ENCODE data around the gene TEX48. TPM values are rescaled to one million over a fixed set of nuclear protein-coding genes. Genes with fewer than 3 reads are reported as not detected.

TEX48 gene
- total RNA-seq, 4 donors from 2014 or later = not detected

DNA sequence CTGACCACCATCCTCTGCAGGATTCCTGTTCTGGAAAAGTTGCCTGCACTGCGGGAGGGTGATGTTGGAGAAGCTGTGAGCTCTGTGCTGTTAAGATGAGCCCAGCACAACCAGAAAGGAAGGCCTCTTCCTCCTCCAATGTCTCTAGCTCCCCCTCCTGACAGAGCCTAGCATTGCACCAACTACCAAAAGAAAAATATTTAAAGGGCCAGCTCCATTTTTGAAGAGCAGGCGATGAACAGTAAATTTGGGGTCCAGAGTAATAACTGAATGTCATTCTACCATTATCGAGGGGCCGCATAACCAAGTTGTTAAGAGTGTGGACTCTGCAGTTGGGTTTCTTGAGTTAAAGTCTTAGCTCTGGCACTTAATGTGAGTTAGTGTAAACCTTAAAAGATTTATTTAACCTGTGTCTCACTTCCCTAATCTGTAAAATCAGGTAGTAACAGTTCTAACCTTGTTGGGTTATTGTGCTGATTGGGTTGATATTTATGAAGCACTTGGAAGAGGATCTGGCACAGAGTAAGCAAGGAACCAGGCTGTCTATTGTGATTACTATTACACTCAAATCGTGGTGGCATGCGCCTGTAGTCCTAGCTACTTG lies 28.3 kb downstream of the TEX48 start:
- TF ChIP-seq, protein P1, sequence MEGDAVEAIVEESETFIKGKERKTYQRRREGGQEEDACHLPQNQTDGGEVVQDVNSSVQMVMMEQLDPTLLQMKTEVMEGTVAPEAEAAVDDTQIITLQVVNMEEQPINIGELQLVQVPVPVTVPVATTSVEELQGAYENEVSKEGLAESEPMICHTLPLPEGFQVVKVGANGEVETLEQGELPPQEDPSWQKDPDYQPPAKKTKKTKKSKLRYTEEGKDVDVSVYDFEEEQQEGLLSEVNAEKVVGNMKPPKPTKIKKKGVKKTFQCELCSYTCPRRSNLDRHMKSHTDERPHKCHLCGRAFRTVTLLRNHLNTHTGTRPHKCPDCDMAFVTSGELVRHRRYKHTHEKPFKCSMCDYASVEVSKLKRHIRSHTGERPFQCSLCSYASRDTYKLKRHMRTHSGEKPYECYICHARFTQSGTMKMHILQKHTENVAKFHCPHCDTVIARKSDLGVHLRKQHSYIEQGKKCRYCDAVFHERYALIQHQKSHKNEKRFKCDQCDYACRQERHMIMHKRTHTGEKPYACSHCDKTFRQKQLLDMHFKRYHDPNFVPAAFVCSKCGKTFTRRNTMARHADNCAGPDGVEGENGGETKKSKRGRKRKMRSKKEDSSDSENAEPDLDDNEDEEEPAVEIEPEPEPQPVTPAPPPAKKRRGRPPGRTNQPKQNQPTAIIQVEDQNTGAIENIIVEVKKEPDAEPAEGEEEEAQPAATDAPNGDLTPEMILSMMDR (IDR thresholded peaks at IDR 0.05; ENCODE audit: low read depth) = no peak

DNA sequence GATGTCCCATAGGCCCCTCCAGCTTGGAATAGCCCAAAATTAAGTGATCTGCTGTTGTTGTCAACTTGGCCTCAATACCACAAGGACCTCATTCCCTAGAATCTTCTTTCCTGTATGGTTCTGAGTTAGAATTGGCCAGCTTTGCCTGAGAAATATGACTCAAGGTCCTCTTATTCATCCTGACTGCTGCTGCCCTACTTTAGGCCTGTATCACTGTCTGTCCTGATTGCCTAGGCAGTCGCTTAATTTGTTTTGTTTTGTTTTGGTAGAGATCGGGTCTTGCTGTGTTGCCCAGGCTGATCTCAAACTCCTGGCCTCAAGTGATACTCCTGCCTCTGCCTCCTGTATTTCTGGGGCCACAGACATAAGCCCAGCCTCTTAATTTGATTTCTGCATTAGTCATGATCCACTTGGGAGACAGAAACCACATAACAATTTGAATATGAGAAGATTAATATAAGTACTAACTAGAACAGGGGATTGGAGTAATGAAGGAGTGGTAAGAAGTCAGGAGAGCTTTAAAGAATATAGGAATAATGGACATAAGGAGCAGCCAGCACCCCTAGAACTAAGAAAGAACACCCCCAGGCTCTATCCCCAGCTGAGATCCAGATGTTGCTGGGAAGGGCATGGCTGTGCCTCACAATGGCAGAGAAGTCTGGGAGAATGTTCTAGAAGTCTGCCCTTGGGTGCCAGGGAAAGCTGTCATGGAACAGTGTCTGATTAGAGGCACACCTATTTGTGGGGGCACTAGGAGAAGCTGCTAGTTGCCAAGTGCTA lies 29.0 kb downstream of the TEX48 start:
- TF ChIP-seq, protein P1 (IDR thresholded peaks at IDR 0.05; ENCODE audit: low read depth) = no peak

DNA sequence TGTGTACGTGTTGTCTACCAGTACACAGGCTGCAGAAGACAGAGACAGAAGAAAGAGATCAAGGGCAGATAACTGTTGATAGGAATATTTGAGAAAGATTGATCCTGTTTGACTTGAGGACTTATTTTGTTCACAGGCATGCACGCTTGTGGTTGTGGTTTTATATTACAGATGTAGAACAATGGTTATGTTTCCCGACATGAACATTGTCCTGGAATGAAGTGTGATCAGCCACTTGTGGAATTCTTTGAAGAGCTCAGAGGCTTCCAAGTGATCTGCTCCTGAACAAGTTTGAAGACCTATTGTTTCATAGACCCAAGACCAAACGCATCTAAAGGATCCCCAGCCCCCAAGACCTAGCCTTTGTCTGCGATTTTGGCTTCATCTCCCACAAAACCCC lies 38.1 kb downstream of the TEX48 start:
- TF ChIP-seq, protein P1 (IDR thresholded peaks at IDR 0.05; ENCODE audit: low read depth) = no peak

DNA sequence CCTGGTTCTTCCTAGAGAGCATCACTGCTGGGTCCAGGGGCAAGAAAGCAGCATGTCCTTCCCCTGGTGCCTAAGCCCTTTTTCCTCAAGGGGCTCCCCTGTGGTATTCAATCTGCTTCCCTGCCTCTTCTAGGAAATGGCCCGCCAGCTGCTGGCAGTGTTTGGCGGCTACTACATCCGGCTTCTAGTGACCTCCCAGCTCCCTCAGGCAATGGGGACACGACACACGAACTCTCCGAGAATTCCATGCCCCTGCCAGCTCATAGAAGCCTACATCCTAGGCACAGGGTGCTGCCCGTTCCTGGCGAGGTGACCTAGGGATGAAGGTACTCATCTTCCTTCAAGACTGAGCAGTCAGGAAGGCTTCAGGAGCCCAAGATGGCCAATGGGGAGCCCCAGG lies 39.0 kb downstream of the TEX48 start:
- TF ChIP-seq, protein P1 (IDR thresholded peaks at IDR 0.05; ENCODE audit: low read depth) = no peak

DNA sequence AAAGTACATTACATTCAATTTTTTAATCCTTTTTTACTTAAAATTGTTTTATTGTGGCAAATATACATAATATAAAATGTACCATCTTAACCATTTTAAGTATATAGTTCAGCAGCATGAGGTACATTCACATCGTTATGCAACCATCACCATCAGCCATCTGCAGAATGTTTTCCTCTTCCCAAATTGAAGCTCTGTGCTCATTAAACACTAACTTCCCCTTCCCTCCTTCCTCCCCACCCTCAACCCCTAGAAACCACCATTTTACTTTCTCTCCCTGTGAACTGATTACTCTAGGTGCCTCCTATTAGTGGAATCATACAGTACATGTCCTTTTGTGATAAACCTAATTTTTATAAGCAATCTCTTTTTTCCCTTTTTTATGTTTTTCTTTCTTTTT lies 40.0 kb downstream of the TEX48 start:
- TF ChIP-seq, protein P1 (IDR thresholded peaks at IDR 0.05; ENCODE audit: low read depth) = no peak

DNA sequence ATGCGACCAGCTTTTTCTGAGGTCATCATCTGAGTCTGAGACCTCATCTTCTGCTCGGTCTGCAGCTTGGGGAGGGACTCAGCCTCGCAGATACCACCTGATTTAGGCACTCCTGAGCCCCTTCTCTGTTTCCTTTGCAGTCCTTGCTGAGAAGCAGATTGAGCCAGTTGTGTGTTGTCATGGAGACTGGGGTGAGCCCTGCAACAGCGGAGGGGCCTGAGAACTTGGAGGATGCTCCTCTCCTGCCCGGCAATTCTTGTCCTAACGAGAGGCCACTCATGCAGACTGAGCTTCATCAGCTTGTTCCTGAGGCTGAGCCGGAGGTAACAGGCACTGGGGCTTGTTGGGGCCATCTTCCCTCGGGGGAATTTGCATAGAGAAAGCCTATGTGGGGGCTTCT lies 43.6 kb downstream of the TEX48 start:
- TF ChIP-seq, protein P1 (IDR thresholded peaks at IDR 0.05; ENCODE audit: low read depth) = no peak

DNA sequence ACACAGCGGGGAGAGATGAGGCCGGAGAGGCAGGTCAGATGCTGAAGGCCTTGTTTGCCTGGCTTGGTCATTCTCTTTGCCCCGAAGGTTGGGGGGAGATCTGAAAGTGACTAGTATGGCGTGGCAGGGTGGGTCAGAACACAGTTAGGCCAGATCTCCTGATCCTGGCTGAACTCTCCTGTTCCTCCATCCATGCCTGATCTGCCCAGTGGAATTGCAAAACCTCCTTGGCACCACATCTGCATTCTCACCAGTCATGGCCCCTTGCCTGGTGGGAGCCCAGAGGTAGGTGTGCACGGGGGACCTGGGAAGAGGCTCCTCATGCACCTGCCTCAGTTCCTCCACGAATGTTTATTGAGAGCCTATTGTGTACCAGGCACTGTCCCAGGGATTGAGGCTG lies 47.6 kb downstream of the TEX48 start:
- TF ChIP-seq, protein P1 (IDR thresholded peaks at IDR 0.05; ENCODE audit: low read depth) = no peak
